BLaER1 (cell line): ENCODE data around the gene FUS.

Source experiments
- H3K27ac ChIP-seq: shearing (Covaris generic); formaldehyde crosslinking; 2 replicates; pipeline ENCODE4 v1.8.1; 2022
- H3K27me3 ChIP-seq: shearing (Covaris generic); formaldehyde crosslinking; 2 replicates; pipeline ENCODE4 v1.8.1; 2022
- H3K36me3 ChIP-seq: shearing (Covaris generic); formaldehyde crosslinking; 2 replicates; pipeline ENCODE4 v1.8.1; 2022
- H3K4me1 ChIP-seq: shearing (Covaris generic); formaldehyde crosslinking; 2 replicates; pipeline ENCODE4 v1.8.1; 2022
- H3K4me2 ChIP-seq: shearing (Covaris generic); formaldehyde crosslinking; 2 replicates; pipeline ENCODE4 v1.8.1; 2022
- H3K4me3 ChIP-seq: shearing (Covaris generic); formaldehyde crosslinking; 2 replicates; pipeline ENCODE4 v1.8.1; 2022
- H3K9ac ChIP-seq: shearing (Covaris generic); formaldehyde crosslinking; 2 replicates; pipeline ENCODE4 v1.8.1; 2022
- H3K9me3 ChIP-seq: shearing (Covaris generic); formaldehyde crosslinking; 2 replicates; pipeline ENCODE4 v1.8.1; 2022
- H4K20me1 ChIP-seq: shearing (Covaris generic); formaldehyde crosslinking; 2 replicates; pipeline ENCODE4 v1.8.1; 2022
- Cebpa-rat ChIP-seq: shearing (Covaris generic); IDR thresholded peaks from 2 replicates; pipeline ENCODE4 v1.8.1; 2022

The FUS gene

GRCh38 chr16:31179747-31180459, at the start of gene FUS:
TSS of gene FUS (plus strand) at chr16:31180139. CDS start at chr16:31180215, 76 bp downstream.
- Histone ChIP-seq H3K27me3 (no peaks in the 10 kb centered on the region), H3K27ac (peak within 1 kb of the TSS; percentile 99), H3K9ac (peak within 1 kb of the TSS; percentile 99), H4K20me1 (peaks cover 49% of the 10 kb centered on the region), H3K4me3 (peak within 1 kb of the TSS; percentile 94), H3K4me1 (peaks cover 61% of the 10 kb centered on the region), H3K4me2 (peak within 1 kb of the TSS; percentile 95), H3K9me3 (no peaks in the 10 kb centered on the region), H3K36me3 (peaks cover 41% of the 10 kb centered on the region)
- TF ChIP-seq Cebpa-rat = no peak

DNA sequence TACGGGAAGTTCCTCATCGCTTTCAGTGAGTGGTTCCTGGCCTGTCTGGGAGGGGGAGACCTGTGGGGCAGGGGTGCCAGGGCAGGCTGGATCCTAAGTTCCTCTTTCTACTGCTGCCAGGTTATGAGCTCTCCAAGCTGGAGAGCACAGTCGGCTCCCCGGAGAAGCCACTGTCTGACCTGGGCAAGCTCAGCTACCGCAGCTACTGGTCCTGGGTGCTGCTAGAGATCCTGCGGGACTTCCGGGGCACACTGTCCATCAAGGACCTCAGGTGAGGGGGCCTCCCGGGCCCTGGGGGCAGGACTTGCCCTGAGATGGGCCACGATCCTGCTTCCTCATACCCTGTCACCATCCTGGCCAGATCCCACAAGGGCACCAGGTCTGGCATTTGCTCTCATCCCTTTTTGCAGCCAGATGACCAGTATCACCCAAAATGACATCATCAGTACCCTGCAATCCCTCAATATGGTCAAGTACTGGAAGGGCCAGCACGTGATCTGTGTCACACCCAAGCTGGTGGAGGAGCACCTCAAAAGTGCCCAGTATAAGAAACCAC, 49.5 kb upstream of the FUS start:
- no peaks in the 10 kb centered on the region for H4K20me1 ChIP-seq
- no peak overlapping the region for H3K27ac ChIP-seq

DNA sequence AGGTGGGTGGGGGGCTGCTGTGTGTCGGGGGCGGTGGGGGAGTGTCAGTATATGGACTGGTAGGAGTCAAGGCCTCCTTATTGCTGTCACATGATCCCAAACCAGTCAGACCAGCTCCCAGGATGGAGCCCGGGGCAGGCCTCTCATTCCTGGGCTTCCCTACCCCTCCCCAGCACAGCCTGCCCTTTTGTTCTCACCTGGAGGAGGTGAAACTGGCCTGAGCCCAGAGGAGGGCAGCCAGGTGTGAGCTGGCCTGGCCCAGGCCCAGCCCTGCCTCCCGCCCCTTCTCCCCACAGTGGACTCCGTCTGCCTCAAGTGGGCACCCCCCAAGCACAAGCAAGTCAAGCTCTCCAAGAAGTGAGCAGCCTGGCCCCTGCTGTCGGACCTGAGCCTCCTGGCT, 49.0 kb upstream of the FUS start:
- H3K4me2 ChIP-seq = no peak overlapping the region
- H3K27ac ChIP-seq = no peak overlapping the region
- peaks cover 60% of the 10 kb centered on the region for H3K36me3 ChIP-seq
- peaks cover 60% of the 10 kb centered on the region for H3K4me1 ChIP-seq
- no peaks in the 10 kb centered on the region for H3K27me3 ChIP-seq
- H3K4me3 ChIP-seq = no peak overlapping the region
- H3K9me3 ChIP-seq = no peaks in the 10 kb centered on the region
- no peaks in the 10 kb centered on the region for H4K20me1 ChIP-seq
- no peak for TF ChIP-seq Cebpa-rat
- H3K9ac ChIP-seq = no peak overlapping the region

More for the DNA sequence above, 49.5 kb upstream of the FUS start:
- H3K4me3 ChIP-seq = no peak overlapping the region
- H3K27me3 ChIP-seq = no peaks in the 10 kb centered on the region
- H3K9ac ChIP-seq = no peak overlapping the region; the same call in 1 of the 2 replicates
- H3K4me1 ChIP-seq = peaks cover 60% of the 10 kb centered on the region
- 0 out of 2 replicates have a peak overlapping the region, but pooled peaks have one; percentile 64 for H3K4me2 ChIP-seq
- H3K36me3 ChIP-seq = peaks cover 65% of the 10 kb centered on the region
- no peaks in the 10 kb centered on the region for H3K9me3 ChIP-seq
- TF ChIP-seq Cebpa-rat = no peak

GRCh38 chr16:31131416-31131815, 48.5 kb upstream of the FUS start:
- Histone ChIP-seq H3K4me3 (no peak overlapping the region), H3K9me3 (no peaks in the 10 kb centered on the region), H3K27me3 (no peaks in the 10 kb centered on the region), H3K27ac (no peak overlapping the region), H3K9ac (no peak overlapping the region), H4K20me1 (no peaks in the 10 kb centered on the region), H3K4me1 (peaks cover 60% of the 10 kb centered on the region), H3K36me3 (peaks cover 55% of the 10 kb centered on the region), H3K4me2 (no peak overlapping the region)
- TF ChIP-seq Cebpa-rat = no peak

GRCh38 chr16:31131841-31132271, 48.1 kb upstream of the FUS start:
- Histone ChIP-seq H3K27ac (no peak overlapping the region), H3K27me3 (no peaks in the 10 kb centered on the region), H3K36me3 (peaks cover 53% of the 10 kb centered on the region)

GRCh38 chr16:31132303-31132979, 47.5 kb upstream of the FUS start:
- no peaks in the 10 kb centered on the region for H4K20me1 ChIP-seq
- H3K4me3 ChIP-seq = no peak overlapping the region
- no peaks in the 10 kb centered on the region for H3K9me3 ChIP-seq
- no peak for TF ChIP-seq Cebpa-rat
- no peak overlapping the region for H3K4me2 ChIP-seq
- H3K27ac ChIP-seq = no peak overlapping the region
- H3K27me3 ChIP-seq = no peaks in the 10 kb centered on the region
- H3K4me1 ChIP-seq = peaks cover 53% of the 10 kb centered on the region
- H3K36me3 ChIP-seq = peaks cover 47% of the 10 kb centered on the region
- H3K9ac ChIP-seq = no peak overlapping the region

More at GRCh38 chr16:31131841-31132271, 48.1 kb upstream of the FUS start:
- Histone ChIP-seq H3K9ac (no peak overlapping the region), H3K9me3 (no peaks in the 10 kb centered on the region), H3K4me1 (peaks cover 59% of the 10 kb centered on the region), H3K4me3 (no peak overlapping the region), H4K20me1 (no peaks in the 10 kb centered on the region), H3K4me2 (no peak overlapping the region)
- no peak for TF ChIP-seq Cebpa-rat

- Histone ChIP-seq H3K4me1 (peaks cover 47% of the 10 kb centered on the region), H3K4me3 (no peak overlapping the region), H3K4me2 (no peak overlapping the region; the same call in 1 of the 2 replicates), H4K20me1 (no peaks in the 10 kb centered on the region), H3K9me3 (no peaks in the 10 kb centered on the region), H3K27me3 (no peaks in the 10 kb centered on the region), H3K36me3 (peaks cover 41% of the 10 kb centered on the region), H3K27ac (no peak overlapping the region), H3K9ac (no peak overlapping the region)
- TF ChIP-seq Cebpa-rat = no peak
These were observed 46.9 kb upstream of the FUS start for GRCh38 chr16:31133046-31133501.

DNA sequence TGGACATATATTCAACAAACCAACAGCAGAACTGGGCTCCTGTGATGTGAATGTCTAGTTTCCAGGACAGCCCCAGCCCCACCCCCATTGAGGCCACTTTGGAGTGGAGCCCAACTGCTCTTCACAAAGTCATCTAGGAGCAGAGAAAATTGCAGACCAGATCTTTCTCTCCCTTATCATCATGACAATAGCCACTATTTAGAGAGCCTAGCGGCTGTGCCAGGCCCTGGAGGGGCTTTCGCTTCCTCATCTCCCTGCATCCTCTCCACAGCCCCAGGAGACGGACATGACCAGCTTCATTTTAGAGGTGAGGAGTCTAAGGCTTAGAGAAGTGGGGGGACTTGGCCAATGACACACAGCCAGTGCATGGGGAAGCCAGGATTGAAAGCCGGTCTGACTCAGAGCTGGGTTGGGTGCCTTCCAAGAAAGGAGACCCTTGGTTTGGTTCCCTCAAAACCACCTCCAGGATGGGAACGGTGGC, 45.8 kb upstream of the FUS start:
- Histone ChIP-seq H3K4me2 (peak overlapping the region; percentile 51), H3K9ac (no peak overlapping the region), H3K4me3 (no peak overlapping the region)

GRCh38 chr16:31134625-31135534, 45.1 kb upstream of the FUS start:
- Histone ChIP-seq H3K9ac (no peak overlapping the region), H4K20me1 (no peaks in the 10 kb centered on the region), H3K27me3 (no peaks in the 10 kb centered on the region), H3K4me2 (peak overlapping the region; percentile 51), H3K36me3 (peaks cover 35% of the 10 kb centered on the region), H3K9me3 (no peaks in the 10 kb centered on the region), H3K27ac (peak overlapping the region; percentile 44; the same call in 1 of the 2 replicates), H3K4me3 (no peak overlapping the region), H3K4me1 (peaks cover 33% of the 10 kb centered on the region)
- TF ChIP-seq Cebpa-rat = no peak

More for the DNA sequence above, 45.8 kb upstream of the FUS start:
- Histone ChIP-seq H3K36me3 (peaks cover 40% of the 10 kb centered on the region), H3K27ac (peak overlapping the region; percentile 44; the same call in 1 of the 2 replicates), H3K4me1 (peaks cover 36% of the 10 kb centered on the region), H3K27me3 (no peaks in the 10 kb centered on the region), H3K9me3 (no peaks in the 10 kb centered on the region), H4K20me1 (no peaks in the 10 kb centered on the region)
- TF ChIP-seq Cebpa-rat = no peak
